Activated T-cell treated with anti-CD3 and anti-CD28 coated beads, Interleukin-2, amount 50 U/mL, for 4 hours (primary cell): ENCODE results near the gene BLCAP. TPM values are rescaled to one million over a fixed set of nuclear protein-coding genes. Genes with fewer than 3 reads are reported as not detected.
"Not testable (repeated sequence)": the region's sequence is repeated elsewhere in the genome, so short reads cannot be mapped to it uniquely, and the experiment has no call there.

ENCODE experiments used
- ATAC-seq, 2 donors: fragments of 200-7000 bp; cut with Tn5 transposase; one replicate each; pipeline ENCODE4 v1.10.0; 2021
- DNase-seq: peaks from one replicate; pipeline ENCODE4 v3.0.0-alpha.2; 2020
- H3K27me3 Mint-ChIP-seq: one replicate; pipeline ENCODE4 v1.8.0; 2021; ENCODE audit warnings: low read depth, mixed read lengths
- H3K36me3 Mint-ChIP-seq: one replicate; pipeline ENCODE4 v1.8.0; 2022; ENCODE audit warnings: mixed read lengths; ENCODE audit not compliant: insufficient read depth
- H3K4me1 Mint-ChIP-seq: one replicate; pipeline ENCODE4 v1.8.0; 2021; ENCODE audit warnings: low read depth, mixed read lengths
- H3K4me3 Mint-ChIP-seq: one replicate; pipeline ENCODE4 v1.8.0; 2021; ENCODE audit warnings: mild to moderate bottlenecking, moderate library complexity, mixed read lengths
- H3K9me3 Mint-ChIP-seq: one replicate; pipeline ENCODE4 v1.8.0; 2021; ENCODE audit warnings: mixed read lengths
- total RNA-seq, 3 donors: library from RNA; stranded (reverse); gene quantifications; one replicate each; pipeline ENCODE4 v1.2.1, GENCODE V29; 2021

Gene BLCAP
- total RNA-seq, 3 donors from 2014 or later, result 31.8 to 37.9 (median 32.1) TPM

DNA sequence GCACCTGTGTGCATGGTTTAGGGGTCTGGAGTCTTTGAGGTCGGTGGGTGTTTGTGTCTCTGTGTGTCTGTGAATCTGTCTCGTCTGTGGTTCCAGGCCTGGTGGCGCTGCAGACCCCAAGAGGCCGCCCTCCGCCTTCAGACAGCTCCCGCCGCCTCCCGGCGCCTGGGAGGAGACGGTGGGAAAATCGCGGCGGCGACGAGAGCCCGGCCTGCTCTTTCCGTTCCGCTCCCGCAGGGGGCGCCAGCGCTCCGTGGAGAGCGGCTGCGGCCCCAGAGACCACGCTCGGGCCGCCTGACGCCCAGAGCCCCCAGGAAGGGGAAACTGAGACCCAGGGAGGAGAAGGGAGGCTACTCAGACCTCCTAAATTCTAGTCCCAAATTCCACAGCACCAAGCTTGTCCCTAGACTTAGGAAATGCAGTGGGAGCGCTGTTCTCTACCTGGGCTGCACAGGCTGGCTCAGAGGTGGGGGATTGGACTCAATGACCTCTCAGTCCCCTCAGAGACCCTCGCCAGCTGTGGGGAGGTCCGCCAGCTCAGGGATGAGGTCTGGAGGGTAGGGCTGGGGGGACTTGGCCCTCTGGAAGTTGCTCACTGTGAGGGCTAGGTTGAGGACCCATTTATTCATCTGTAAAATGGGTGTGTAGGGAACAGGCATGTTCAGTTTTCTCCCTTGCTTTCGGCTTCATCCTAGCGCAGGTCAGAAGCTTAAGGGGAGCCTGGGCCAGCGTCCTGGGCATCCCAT is 36.9 kb upstream of the BLCAP start:
- H3K36me3 Mint-ChIP-seq, result no peaks in the 10 kb centered on the region
- DNase-seq (peak; percentile 16), ATAC-seq (peak; percentile 57 to 63)
- H3K4me1 Mint-ChIP-seq, result peaks cover 1% of the 10 kb centered on the region
- peaks cover 58% of the 10 kb centered on the region for H3K27me3 Mint-ChIP-seq
- no peaks in the 10 kb centered on the region for H3K9me3 Mint-ChIP-seq
- H3K4me3 Mint-ChIP-seq, result no peak overlapping the region

DNA sequence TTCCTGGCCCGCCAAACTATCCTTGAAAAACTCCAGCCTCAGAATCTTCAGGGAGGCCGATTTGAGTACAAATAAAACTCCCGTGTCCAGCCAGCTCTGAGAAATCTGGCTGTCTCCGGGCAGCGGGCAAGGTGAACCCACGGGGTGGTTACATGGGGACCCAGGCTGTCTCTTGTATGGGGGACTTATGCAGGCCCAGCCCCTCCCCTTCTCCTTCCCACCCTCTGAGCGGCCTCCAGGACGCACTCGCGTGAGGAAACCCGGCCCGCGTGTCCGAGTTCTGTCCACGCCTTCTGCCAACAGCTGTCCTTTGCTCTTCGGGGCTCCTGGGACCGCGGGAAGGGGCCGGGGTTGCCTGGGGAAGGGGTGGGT is 36.3 kb upstream of the BLCAP start:
- peaks cover 52% of the 10 kb centered on the region for H3K27me3 Mint-ChIP-seq
- H3K9me3 Mint-ChIP-seq, result no peaks in the 10 kb centered on the region
- DNase-seq (no peak), ATAC-seq (no peak)
- H3K4me3 Mint-ChIP-seq, result no peak overlapping the region
- peaks cover 1% of the 10 kb centered on the region for H3K4me1 Mint-ChIP-seq
- H3K36me3 Mint-ChIP-seq, result no peaks in the 10 kb centered on the region

DNA sequence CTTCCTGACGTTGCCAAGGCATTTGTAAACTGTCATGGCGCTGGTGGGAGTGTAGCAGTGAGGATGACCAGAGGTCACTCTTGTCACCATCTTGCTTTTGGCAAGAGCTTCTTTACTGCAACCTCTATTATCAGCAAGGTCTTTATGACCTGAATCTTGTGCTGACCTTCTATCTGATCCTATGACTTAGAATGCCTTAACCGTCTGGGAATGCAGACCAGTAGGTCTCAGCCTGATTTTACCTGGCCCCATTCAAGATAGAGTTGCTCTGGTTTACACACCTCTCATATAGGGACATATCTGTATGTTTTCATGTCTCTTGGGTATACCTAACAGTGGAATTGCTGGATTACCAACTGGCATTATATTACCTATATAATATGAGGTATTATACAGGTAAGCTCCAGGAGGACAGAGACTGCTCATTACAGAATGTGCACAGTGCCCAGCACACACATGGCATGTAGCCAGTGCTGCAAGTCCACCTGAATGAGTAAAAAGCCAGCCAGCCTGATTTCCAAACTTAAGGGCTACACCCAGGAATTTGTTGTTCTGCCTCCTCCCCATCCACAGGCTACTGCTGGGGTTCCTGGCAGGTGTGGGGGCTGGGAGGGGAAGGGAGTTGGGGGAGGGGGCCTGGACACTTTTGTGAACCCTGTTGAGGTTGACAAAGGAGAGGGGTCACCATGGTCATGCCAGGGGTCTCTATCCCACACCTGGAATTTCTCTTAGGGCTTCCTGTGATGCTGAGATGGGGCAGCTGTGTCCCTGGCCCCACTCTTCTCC is 35.2 kb upstream of the BLCAP start:
- ATAC-seq (no peak), DNase-seq (no peak)
- H3K4me1 Mint-ChIP-seq, result peaks cover 1% of the 10 kb centered on the region
- no peaks in the 10 kb centered on the region for H3K36me3 Mint-ChIP-seq
- H3K27me3 Mint-ChIP-seq, result peaks cover 45% of the 10 kb centered on the region
- H3K9me3 Mint-ChIP-seq, result no peaks in the 10 kb centered on the region
- no peak overlapping the region for H3K4me3 Mint-ChIP-seq

DNA sequence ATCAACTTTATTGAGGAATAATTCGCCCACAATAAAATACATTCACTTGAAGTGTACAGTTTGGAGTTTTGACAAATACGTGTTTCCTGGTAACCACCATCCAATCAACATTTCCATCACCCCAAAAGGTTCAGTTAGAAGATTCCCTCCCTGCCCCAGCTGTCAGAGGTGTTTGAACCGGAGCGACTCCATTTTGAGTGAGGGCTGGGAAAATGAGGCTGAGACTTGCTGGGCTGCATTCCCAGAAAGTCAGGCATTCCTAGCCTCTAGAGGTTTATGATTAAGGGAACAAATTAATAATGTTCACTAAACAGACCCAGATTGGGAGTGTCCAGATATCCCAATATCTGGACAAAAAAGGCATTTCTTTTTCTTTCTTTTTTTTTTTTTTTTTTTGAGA is 33.0 kb upstream of the BLCAP start:
- Mint-ChIP-seq H3K36me3 (no peaks in the 10 kb centered on the region), H3K4me3 (no peak overlapping the region), H3K9me3 (no peaks in the 10 kb centered on the region), H3K4me1 (no peaks in the 10 kb centered on the region), H3K27me3 (peaks cover 40% of the 10 kb centered on the region)
- DNase-seq (no peak), ATAC-seq (no peak)

DNA sequence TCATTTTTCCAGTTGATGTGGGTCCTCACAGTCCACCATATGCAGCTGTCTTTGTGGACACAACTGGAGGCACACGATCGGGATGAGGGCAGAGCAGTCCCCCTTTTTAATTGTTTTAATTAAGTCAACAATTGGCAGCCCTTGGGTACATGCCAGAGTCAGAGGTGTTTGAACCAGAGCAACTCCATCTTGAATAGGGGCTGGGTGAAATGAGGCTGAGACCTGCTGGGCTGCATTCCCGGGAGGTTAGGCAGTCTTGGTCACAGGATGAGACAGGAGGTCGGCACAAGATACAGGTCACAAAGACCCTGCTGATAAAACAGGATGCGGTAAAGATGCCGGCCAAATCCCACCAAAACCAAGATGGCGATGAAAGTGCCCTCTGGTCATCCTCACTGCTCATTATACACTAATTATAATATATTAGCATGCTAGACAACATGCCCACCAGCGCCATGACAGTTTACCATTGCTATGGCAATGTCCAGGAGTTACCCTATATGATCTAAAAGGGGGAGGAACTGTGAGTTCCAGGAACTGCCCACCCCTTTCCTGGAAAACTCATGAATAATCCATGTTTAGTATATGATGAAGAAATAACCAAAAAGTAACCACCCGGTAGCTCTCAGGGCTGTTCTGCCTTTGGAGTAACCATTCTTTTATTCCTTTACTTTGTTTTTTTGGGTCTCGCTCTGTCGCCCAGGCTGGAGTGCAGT is 31.8 kb upstream of the BLCAP start:
- ATAC-seq, result no peak
- Mint-ChIP-seq H3K9me3 (no peaks in the 10 kb centered on the region), H3K4me1 (no peaks in the 10 kb centered on the region), H3K4me3 (no peak overlapping the region), H3K27me3 (peaks cover 36% of the 10 kb centered on the region), H3K36me3 (no peaks in the 10 kb centered on the region)
- no peak for DNase-seq

DNA sequence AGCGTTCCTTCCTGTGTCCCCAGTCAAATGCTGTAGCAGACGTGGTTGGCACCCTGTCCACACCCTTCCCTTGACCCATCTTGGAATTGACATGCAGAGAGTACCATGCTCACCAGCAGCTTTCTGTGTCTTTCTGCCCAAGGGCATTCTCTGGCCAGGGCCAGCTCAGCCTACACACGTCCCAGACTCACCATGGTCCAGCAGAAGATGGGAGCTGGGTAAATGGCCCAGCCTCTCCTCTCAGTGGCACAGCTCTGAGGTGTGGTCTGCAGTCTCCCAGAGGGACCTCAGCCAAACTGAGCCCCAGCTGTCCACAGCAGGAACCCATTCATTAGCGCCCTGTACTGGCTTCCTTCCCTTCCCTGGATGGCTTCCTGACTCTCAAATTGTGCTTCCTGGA is 31.1 kb upstream of the BLCAP start:
- no peaks in the 10 kb centered on the region for H3K4me1 Mint-ChIP-seq
- H3K27me3 Mint-ChIP-seq, result peaks cover 32% of the 10 kb centered on the region
- ATAC-seq (no peak), DNase-seq (no peak)
- no peaks in the 10 kb centered on the region for H3K36me3 Mint-ChIP-seq
- H3K4me3 Mint-ChIP-seq, result no peak overlapping the region
- no peaks in the 10 kb centered on the region for H3K9me3 Mint-ChIP-seq

DNA sequence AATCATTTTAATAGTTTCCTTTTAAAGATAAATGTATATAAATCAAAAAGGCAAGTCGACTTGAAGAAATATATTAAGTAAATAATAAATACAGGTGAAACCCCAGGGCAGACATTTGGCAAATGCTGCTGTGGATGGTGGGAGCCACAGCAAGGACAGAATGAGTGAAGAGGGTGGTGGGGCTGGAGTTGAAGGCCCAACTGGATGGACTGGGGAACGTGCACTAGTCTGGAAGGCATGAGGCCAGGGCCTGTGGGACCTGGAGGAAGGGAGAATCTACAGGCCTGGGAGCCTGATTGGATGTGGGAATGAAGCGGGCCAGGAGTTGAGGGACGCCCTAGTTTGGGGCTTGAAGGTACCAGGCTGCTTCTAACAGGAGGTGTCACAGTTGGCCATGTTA is 30.6 kb upstream of the BLCAP start:
- DNase-seq (no peak), ATAC-seq (no peak)
- Mint-ChIP-seq H3K27me3 (peaks cover 27% of the 10 kb centered on the region), H3K36me3 (no peaks in the 10 kb centered on the region), H3K4me3 (no peak overlapping the region), H3K4me1 (no peaks in the 10 kb centered on the region), H3K9me3 (no peaks in the 10 kb centered on the region)

DNA sequence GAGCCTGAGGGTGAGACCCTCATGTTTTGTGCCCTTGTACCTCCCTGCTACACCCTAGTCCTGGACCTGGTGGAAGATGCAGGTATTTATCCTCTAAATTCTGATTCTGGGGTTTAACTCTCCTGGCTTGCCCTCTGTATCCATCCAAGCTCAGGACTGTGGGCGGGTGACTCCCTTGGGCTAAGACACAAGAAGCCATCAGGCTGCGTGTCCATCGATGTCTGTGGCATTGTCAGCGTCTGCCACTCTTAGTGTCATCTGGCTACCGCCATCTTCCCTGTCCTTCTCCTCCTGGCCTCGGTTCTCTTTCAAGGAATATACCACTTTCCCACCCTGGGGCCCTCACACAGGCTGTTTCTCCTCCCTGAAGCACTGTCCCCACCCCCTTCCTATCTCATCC is 28.9 kb upstream of the BLCAP start:
- Mint-ChIP-seq H3K27me3 (peaks cover 20% of the 10 kb centered on the region), H3K4me1 (peaks cover 8% of the 10 kb centered on the region), H3K36me3 (no peaks in the 10 kb centered on the region), H3K4me3 (no peak overlapping the region), H3K9me3 (no peaks in the 10 kb centered on the region)
- DNase-seq (no peak), ATAC-seq (no peak)

DNA sequence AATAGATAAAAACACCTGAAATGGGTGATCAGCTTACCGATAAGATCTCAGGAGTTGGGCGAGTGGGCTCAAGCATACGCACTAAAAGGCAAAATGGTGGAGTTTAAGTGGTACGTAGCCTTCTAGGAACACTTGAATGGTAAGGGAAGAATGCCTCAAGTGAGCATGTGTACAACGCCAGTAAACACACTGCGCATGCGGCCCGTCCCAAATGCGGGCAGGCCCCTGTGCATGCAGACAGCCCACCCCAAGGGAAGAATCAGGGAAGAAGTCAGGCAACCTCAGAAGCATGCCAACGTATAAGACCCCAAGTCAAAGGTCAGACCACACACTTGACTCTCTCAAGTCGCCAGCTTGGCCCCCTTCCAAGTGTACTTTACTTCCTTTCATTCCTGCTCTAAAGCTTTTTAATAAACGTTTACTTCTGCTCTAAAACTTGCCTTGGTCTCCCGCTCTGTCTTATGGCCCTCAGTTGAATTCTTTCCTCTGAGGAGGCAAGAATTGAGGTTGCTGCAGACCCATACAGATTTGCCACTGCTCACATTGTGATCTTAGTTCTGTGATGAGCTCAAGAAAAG is 27.1 kb upstream of the BLCAP start:
- H3K9me3 Mint-ChIP-seq, H3K4me3 Mint-ChIP-seq, DNase-seq, ATAC-seq, H3K4me1 Mint-ChIP-seq, H3K36me3 Mint-ChIP-seq: not testable (repeated sequence)
- peaks cover 17% of the 10 kb centered on the region for H3K27me3 Mint-ChIP-seq

DNA sequence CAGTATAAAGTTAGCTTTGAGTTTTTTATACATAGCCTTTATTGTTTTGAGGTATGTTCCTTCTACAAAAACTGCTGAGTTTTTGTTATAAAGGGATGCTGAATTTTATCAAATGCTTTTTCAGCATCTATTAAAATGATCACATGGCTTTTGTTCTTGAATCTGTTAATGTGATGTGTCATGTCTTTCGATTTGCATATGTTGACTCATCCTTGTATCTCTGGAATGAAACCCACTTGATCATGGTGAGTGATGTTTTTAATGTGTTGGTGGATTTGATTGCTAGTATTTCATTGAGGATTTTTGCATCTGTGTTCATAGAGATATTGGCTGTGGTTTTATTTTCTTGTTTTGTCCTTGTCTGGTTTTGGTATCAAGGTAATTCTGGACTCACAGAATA is 24.7 kb upstream of the BLCAP start:
- DNase-seq (no peak), ATAC-seq (peak; percentile 60 to 70)
- Mint-ChIP-seq H3K4me3 (no peak overlapping the region), H3K36me3 (no peaks in the 10 kb centered on the region), H3K4me1 (peaks cover 8% of the 10 kb centered on the region), H3K9me3 (no peaks in the 10 kb centered on the region), H3K27me3 (peaks cover 17% of the 10 kb centered on the region)

DNA sequence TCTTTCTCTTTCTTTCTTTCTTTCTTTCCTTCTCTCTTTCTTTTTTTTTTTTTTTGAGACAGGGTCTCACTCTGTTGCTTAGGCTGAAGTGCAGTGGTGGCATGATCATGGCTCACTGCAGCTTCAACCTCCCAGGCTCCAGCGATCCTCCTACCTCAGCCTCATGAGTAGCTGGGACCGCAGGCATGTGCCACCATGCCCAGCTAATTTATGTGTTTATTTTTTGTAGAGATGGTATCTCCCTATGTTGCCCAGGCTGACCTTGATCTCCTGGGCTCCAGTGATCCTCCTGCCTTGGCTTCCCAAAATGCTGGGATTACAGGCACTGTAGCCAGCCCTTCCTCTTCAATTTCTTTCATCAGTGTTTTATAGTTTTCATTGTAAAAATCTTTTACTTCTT is 24.0 kb upstream of the BLCAP start:
- not testable (repeated sequence) for DNase-seq, H3K4me1 Mint-ChIP-seq, H3K36me3 Mint-ChIP-seq, ATAC-seq, H3K9me3 Mint-ChIP-seq, H3K4me3 Mint-ChIP-seq
- peaks cover 15% of the 10 kb centered on the region for H3K27me3 Mint-ChIP-seq

DNA sequence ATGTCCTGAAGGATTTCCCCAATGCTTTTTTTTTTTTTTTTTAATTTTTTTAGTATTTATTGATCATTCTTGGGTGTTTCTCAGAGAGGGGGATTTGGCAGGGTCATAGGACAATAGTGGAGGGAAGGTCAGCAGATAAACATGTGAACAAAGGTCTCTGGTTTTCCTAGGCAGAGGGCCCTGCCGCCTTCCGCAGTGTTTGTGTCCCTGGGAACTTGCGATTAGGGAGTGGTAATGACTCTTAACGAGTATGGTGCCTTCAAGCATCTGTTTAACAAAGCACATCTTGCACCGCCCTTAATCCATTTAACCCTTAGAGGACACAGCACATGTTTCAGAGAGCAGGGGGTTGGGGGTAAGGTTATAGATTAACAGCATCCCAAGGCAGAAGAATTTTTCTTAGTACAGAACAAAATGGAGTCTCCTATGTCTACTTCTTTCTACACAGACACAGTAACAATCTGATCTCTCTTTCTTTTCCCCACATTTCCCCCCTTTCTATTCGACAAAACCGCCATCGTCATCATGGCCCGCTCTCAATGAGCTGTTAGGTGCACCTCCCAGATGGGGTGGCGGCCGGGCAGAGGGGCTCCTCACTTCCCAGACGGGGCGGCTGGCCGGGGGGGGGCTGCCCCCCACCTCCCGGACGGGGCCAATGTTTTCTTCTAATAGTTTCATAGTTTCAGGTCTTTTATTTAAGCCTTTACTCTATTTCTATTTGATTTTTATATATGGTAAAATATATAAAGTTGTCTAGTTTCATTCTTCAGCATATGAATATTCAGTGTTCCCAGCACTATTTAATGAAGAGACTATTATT is 22.6 kb upstream of the BLCAP start:
- peaks cover 11% of the 10 kb centered on the region for H3K27me3 Mint-ChIP-seq
- not testable (repeated sequence) for H3K36me3 Mint-ChIP-seq, ATAC-seq

DNA sequence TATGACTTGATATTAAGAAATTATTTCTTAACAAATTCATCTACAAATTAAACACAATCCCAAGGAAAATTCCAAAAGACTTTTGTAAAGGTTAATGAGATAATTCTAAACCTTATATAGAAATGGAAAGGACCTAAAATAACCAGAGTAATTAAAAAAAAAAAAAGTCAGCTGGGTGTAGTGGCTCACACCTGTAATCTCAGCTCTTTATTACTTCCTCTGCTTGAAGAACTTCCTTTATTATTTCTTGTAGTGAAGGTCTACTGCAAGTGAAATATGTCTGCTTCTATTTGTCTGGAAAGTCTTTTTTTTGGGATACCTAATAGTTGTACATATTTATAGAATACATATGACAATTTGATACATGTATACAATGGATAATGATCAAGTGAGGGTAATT is 20.2 kb upstream of the BLCAP start:
- peaks cover 8% of the 10 kb centered on the region for H3K4me1 Mint-ChIP-seq
- no peaks in the 10 kb centered on the region for H3K36me3 Mint-ChIP-seq
- no peak overlapping the region for H3K4me3 Mint-ChIP-seq
- no peak for ATAC-seq
- DNase-seq, result no peak
- H3K27me3 Mint-ChIP-seq, result peaks cover 5% of the 10 kb centered on the region
- no peaks in the 10 kb centered on the region for H3K9me3 Mint-ChIP-seq

More for the DNA sequence above, 22.6 kb upstream of the BLCAP start:
- not testable (repeated sequence) for H3K4me3 Mint-ChIP-seq, H3K9me3 Mint-ChIP-seq, H3K4me1 Mint-ChIP-seq, DNase-seq

DNA sequence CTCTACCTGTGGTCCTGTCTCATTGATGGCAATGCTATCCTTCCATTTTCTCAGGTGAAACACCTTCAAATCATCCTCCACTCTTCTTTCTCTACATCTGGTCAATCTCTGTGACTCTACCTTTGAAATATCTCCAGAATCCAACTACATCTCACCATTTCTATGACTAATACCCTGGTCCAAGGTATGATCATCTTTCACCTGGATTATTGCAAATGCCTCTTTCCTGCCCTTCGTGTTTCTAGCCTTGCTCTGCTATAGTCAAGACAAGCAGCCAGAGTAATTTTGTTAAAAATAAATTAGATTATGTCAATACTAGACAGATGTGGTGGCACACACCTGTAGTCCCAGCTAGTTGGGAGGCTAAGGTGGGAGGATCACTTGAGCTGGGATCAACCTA is 17.8 kb upstream of the BLCAP start:
- Mint-ChIP-seq H3K4me3 (no peak overlapping the region), H3K36me3 (no peaks in the 10 kb centered on the region), H3K9me3 (no peaks in the 10 kb centered on the region), H3K27me3 (no peaks in the 10 kb centered on the region), H3K4me1 (no peaks in the 10 kb centered on the region)
- ATAC-seq (no peak), DNase-seq (no peak)
